ENCODE results near the gene PSMA6. TPM values are rescaled to one million over a fixed set of nuclear protein-coding genes. Genes with fewer than 3 reads are reported as not detected.

PSMA6 gene
- polyA plus RNA-seq, 1 donor (not counting 4 experiments of a cell fraction or from before 2014, with no cell fraction given) = 326 TPM

- Histone ChIP-seq H3K27ac (ENCODE audit: control insufficient read depth, insufficient read depth, low read length) (peak overlapping the region; percentile 95), H3K4me1 (ENCODE audit: control insufficient read depth, extremely low read depth, insufficient read depth, low read length) (peaks cover 52% of the 10 kb centered on the region), H3K9ac (ENCODE audit: control insufficient read depth, extremely low read depth, insufficient read depth, low read length) (peak overlapping the region; percentile 87), H3K79me2 (ENCODE audit: control insufficient read depth, insufficient read depth, low read length) (no peaks in the 10 kb centered on the region), H3K36me3 (ENCODE audit: control insufficient read depth in 2 of 2, extremely low read depth in 1 of 2, insufficient read depth in 2 of 2, low read length in 2 of 2) (no peaks in the 10 kb centered on the region), H3K27me3 (ENCODE audit: control insufficient read depth, extremely low read depth, insufficient read depth, low read length) (no peaks in the 10 kb centered on the region), H4K20me1 (ENCODE audit: control insufficient read depth, extremely low read depth, insufficient read depth, low read length) (no peaks in the 10 kb centered on the region), H3K4me3 (ENCODE audit: control insufficient read depth in 2 of 3, extremely low read depth in 1 of 3, insufficient read depth in 2 of 3, low read depth in 1 of 3, low read length in 3 of 3) (peak overlapping the region in 2 of 3 experiments; percentile 15 to 31), H3K9me3 (ENCODE audit: control insufficient read depth, low read depth, low read length) (no peaks in the 10 kb centered on the region), H3K4me2 (ENCODE audit: control insufficient read depth, extremely low read depth, insufficient read depth, low read depth, low read length) (peak overlapping the region; percentile 72), H3K9me1 (ENCODE audit: control insufficient read depth, extremely low read depth, insufficient read depth, low read length) (no peaks in the 10 kb centered on the region), H2AFZ (ENCODE audit: control insufficient read depth, low read length) (peak overlapping the region; percentile 91)
- FAIRE-seq = no peak
- TF ChIP-seq CTCF (optimal IDR thresholded peaks at IDR 0.05 in 1 of 3, IDR thresholded peaks at IDR 0.05 in 1 of 3, conservative IDR thresholded peaks at IDR 0.05 in 1 of 3; ENCODE audit: extremely low read depth in 1 of 3, insufficient read depth in 2 of 3, low read length in 3 of 3) = no peak
- no peak for TF ChIP-seq EZH2 (IDR thresholded peaks at IDR 0.05; ENCODE audit: low read length)
- dilution Hi-C loops (cut with MboI; ENCODE audit: extremely low pct_ligation_motif_present, low sequenced_read_pairs) = no loop called here
- DNase-seq (ENCODE audit: low read depth, low spot score) = peak; percentile 25
These were observed 40.5 kb downstream of the PSMA6 start for GRCh38 chr14:35332517-35333263.

GRCh38 chr14:35333264-35333730 is 41.1 kb downstream of the PSMA6 start:
- TF ChIP-seq CTCF (optimal IDR thresholded peaks at IDR 0.05 in 1 of 3, IDR thresholded peaks at IDR 0.05 in 1 of 3, conservative IDR thresholded peaks at IDR 0.05 in 1 of 3; ENCODE audit: extremely low read depth in 1 of 3, insufficient read depth in 2 of 3, low read length in 3 of 3) (no peak), EZH2 (IDR thresholded peaks at IDR 0.05; ENCODE audit: low read length) (no peak)
- no peaks in the 10 kb centered on the region for H3K9me3 ChIP-seq (ENCODE audit: control insufficient read depth, low read depth, low read length)
- H3K79me2 ChIP-seq (ENCODE audit: control insufficient read depth, insufficient read depth, low read length) = no peaks in the 10 kb centered on the region
- peaks cover 57% of the 10 kb centered on the region for H3K4me1 ChIP-seq (ENCODE audit: control insufficient read depth, extremely low read depth, insufficient read depth, low read length)
- H2AFZ ChIP-seq (ENCODE audit: control insufficient read depth, low read length) = peak overlapping the region; percentile 17
- DNase-seq (ENCODE audit: low read depth, low spot score) = no peak
- H3K4me2 ChIP-seq (ENCODE audit: control insufficient read depth, extremely low read depth, insufficient read depth, low read depth, low read length) = peak overlapping the region; percentile 72
- no peak overlapping the region for H3K4me3 ChIP-seq (ENCODE audit: control insufficient read depth in 2 of 3, extremely low read depth in 1 of 3, insufficient read depth in 2 of 3, low read depth in 1 of 3, low read length in 3 of 3)
- H3K36me3 ChIP-seq (ENCODE audit: control insufficient read depth in 2 of 2, extremely low read depth in 1 of 2, insufficient read depth in 2 of 2, low read length in 2 of 2) = no peaks in the 10 kb centered on the region
- H3K27me3 ChIP-seq (ENCODE audit: control insufficient read depth, extremely low read depth, insufficient read depth, low read length) = no peaks in the 10 kb centered on the region
- H3K9ac ChIP-seq (ENCODE audit: control insufficient read depth, extremely low read depth, insufficient read depth, low read length) = peak overlapping the region; percentile 51
- FAIRE-seq = no peak
- no peaks in the 10 kb centered on the region for H3K9me1 ChIP-seq (ENCODE audit: control insufficient read depth, extremely low read depth, insufficient read depth, low read length)
- dilution Hi-C loops (cut with MboI; ENCODE audit: extremely low pct_ligation_motif_present, low sequenced_read_pairs) = no loop called here
- peak overlapping the region; percentile 95 for H3K27ac ChIP-seq (ENCODE audit: control insufficient read depth, insufficient read depth, low read length)
- H4K20me1 ChIP-seq (ENCODE audit: control insufficient read depth, extremely low read depth, insufficient read depth, low read length) = no peaks in the 10 kb centered on the region
